ENCODE results near the gene DIRAS2.
"Not testable (repeated sequence)": the region's sequence is repeated elsewhere in the genome, so short reads cannot be mapped to it uniquely, and the experiment has no call there.

Gene DIRAS2

DNA sequence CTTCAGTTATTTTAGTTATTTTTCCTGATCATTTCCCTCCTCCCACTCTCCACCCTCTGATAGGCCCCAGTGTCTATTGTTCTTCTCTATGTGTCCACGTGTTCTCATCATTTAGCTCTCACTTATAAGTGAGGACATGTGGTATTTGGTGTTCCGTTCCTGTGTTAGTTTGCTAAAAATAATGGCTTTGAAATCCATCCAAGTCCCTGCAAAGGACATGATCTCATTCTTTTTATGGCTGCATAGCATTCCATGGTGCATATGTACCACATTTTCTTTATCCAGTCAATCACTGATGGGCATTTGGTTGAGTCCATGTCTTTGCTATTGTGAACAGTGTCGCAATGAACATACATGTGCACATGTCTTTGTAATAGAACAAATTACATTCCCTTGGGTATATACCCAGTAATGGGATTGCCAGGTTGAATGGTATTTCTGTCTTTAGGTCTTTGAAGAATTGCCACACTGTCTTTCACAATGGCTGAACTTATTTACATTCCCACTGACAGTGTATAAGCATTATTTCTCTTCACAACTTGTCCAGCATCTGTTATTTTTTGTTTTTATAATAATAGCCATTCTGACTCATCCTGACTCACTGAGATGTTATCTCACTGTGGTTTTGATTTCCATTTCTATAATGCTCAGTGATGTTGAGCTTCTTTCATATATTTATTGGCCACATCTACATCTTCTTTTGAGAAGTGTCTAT, 17.2 kb upstream of the DIRAS2 start:
- no peaks in the 10 kb centered on the region for H3K36me3 ChIP-seq (ENCODE audit: control insufficient read depth, insufficient read depth, low read length)
- TF ChIP-seq CTCF (IDR thresholded peaks at IDR 0.05; ENCODE audit: insufficient read depth, low read length, poor library complexity, severe bottlenecking) = no peak
- H3K4me3 ChIP-seq (replicated peaks; ENCODE audit: low read depth, low read length) = no peak overlapping the region
- DNase-seq (ENCODE audit: extremely low read depth, insufficient read length) = no peak
- H3K27me3 ChIP-seq (replicated peaks; ENCODE audit: control insufficient read depth, insufficient read depth, low read length) = no peaks in the 10 kb centered on the region

- Histone ChIP-seq H3K4me3 (replicated peaks; ENCODE audit: low read depth, low read length) (no peak overlapping the region), H3K27me3 (replicated peaks; ENCODE audit: control insufficient read depth, insufficient read depth, low read length) (no peaks in the 10 kb centered on the region), H3K36me3 (ENCODE audit: control insufficient read depth, insufficient read depth, low read length) (no peaks in the 10 kb centered on the region)
- no peak for DNase-seq (ENCODE audit: extremely low read depth, insufficient read length)
- no peak for TF ChIP-seq CTCF (IDR thresholded peaks at IDR 0.05; ENCODE audit: insufficient read depth, low read length, poor library complexity, severe bottlenecking)
Measured at GRCh38 chr9:90658783-90659182, 16.2 kb upstream of the DIRAS2 start.

DNA sequence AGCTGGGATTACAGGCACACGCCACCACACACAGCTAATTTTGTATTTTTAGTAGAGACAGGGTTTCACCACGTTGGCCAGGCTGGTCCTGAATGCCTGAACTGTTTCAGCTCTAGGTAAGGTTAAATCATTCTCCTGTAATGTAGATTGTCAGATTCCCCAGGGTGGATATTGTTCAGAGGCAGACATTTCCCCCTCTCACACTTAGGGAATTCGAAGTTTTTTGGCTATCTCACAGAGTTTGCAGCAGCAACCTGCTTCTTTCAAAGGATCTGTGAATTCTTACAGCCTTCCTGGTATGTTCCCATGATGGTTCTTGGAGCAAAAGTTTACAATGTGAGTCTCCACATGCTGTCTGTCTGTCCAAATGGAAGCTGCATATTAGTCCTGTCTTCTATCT, 15.6 kb upstream of the DIRAS2 start:
- Histone ChIP-seq H3K27me3 (replicated peaks; ENCODE audit: control insufficient read depth, insufficient read depth, low read length) (no peaks in the 10 kb centered on the region), H3K4me3 (replicated peaks; ENCODE audit: low read depth, low read length) (no peak overlapping the region), H3K36me3 (ENCODE audit: control insufficient read depth, insufficient read depth, low read length) (no peaks in the 10 kb centered on the region)
- no peak for DNase-seq (ENCODE audit: extremely low read depth, insufficient read length)
- no peak for TF ChIP-seq CTCF (IDR thresholded peaks at IDR 0.05; ENCODE audit: insufficient read depth, low read length, poor library complexity, severe bottlenecking)

- not testable (repeated sequence) for H3K4me3 ChIP-seq (replicated peaks; ENCODE audit: low read depth, low read length); DNase-seq (ENCODE audit: extremely low read depth, insufficient read length); H3K36me3 ChIP-seq (ENCODE audit: control insufficient read depth, insufficient read depth, low read length); H3K27me3 ChIP-seq (replicated peaks; ENCODE audit: control insufficient read depth, insufficient read depth, low read length)
Measured at GRCh38 chr9:90656876-90657275, 14.3 kb upstream of the DIRAS2 start.

GRCh38 chr9:90651246-90651645, 8.6 kb upstream of the DIRAS2 start:
- TF ChIP-seq CTCF (IDR thresholded peaks at IDR 0.05; ENCODE audit: insufficient read depth, low read length, poor library complexity, severe bottlenecking) = no peak
- no peak for DNase-seq (ENCODE audit: extremely low read depth, insufficient read length)
- Histone ChIP-seq H3K36me3 (ENCODE audit: control insufficient read depth, insufficient read depth, low read length) (no peaks in the 10 kb centered on the region), H3K4me3 (replicated peaks; ENCODE audit: low read depth, low read length) (no peak overlapping the region), H3K27me3 (replicated peaks; ENCODE audit: control insufficient read depth, insufficient read depth, low read length) (no peaks in the 10 kb centered on the region; the same call in 1 of the 2 replicates)

GRCh38 chr9:90647843-90648242, 5.2 kb upstream of the DIRAS2 start:
- Histone ChIP-seq H3K36me3 (ENCODE audit: control insufficient read depth, insufficient read depth, low read length) (no peaks in the 10 kb centered on the region), H3K27me3 (replicated peaks; ENCODE audit: control insufficient read depth, insufficient read depth, low read length) (no peaks in the 10 kb centered on the region; the same call in 1 of the 2 replicates), H3K4me3 (replicated peaks; ENCODE audit: low read depth, low read length) (no peak overlapping the region)
- no peak for DNase-seq (ENCODE audit: extremely low read depth, insufficient read length)
- no peak for TF ChIP-seq CTCF (IDR thresholded peaks at IDR 0.05; ENCODE audit: insufficient read depth, low read length, poor library complexity, severe bottlenecking)

All from GM06990 (cell line).